ENCODE measurements around the gene FIGNL2.

- TF ChIP-seq EZH2 (IDR thresholded peaks at IDR 0.05; ENCODE audit: low read length, unreplicated experiment): no peak
- no peak for TF ChIP-seq CTCF (conservative IDR thresholded peaks at IDR 0.05; ENCODE audit: low read depth, low read length)
Measured at GRCh38 chr12:51869931-51870330, 21.4 kb upstream of the FIGNL2 start.

All from PC-3 (cell line).